PC-3 (cell line): ENCODE results near the gene SORL1-AS1.

ENCODE experiments used
- ATAC-seq: fragments of 200-7000 bp; cut with Tn5 transposase; 2 replicates; pipeline ENCODE4 v1.9.1; 2020; ENCODE audit warnings: mild to moderate bottlenecking, moderate library complexity
- BruUV-seq: library from RNA; stranded (reverse); fragments of 400-500 nt; replicated peaks from 2 replicates; lab custom pipeline; 2021; lab: Mats Ljungman, UMichigan
- CTCF ChIA-PET: fragments of 300-600 bp; sonication (Branson Sonifier 250); formaldehyde crosslinking; loops from one replicate; lab custom pipeline; 2022; ENCODE audit warnings: antibody characterized with exemption; lab: Charles Lee
- POLR2A ChIA-PET: fragments of 300-600 bp; sonication (Branson Sonifier 250); formaldehyde crosslinking; loops from one replicate; lab custom pipeline; 2022; ENCODE audit warnings: antibody characterized with exemption; ENCODE audit not compliant: unreplicated experiment; lab: Charles Lee
- DNase-seq: peaks from one replicate; pipeline ENCODE4 v3.0.0-alpha.2; 2015
- H2AFZ ChIP-seq: fragments of 300-600 bp; sonication (generic); 2 replicates; pipeline ENCODE4 v1.6.0; 2016; ENCODE audit warnings: antibody characterized with exemption, low read length
- H3F3A ChIP-seq: fragments of 300-600 bp; sonication (generic); one replicate; pipeline ENCODE4 v1.6.0; 2017; ENCODE audit warnings: antibody characterized with exemption, low read length, control low read depth, mild to moderate bottlenecking; ENCODE audit not compliant: unreplicated experiment
- H3K27ac ChIP-seq: fragments of 300-600 bp; sonication (generic); 2 replicates; pipeline ENCODE4 v1.5.1; 2016; ENCODE audit warnings: mild to moderate bottlenecking, low read length
- H3K27me3 ChIP-seq: fragments of 300-600 bp; sonication (generic); 2 replicates; pipeline ENCODE4 v1.6.1; 2016; ENCODE audit warnings: low read length, mixed read lengths
- H3K36me3 ChIP-seq: fragments of 300-600 bp; sonication (generic); 2 replicates; pipeline ENCODE4 v1.6.1; 2016; ENCODE audit warnings: low read depth, mixed run types, low read length, mixed read lengths
- H3K4me1 ChIP-seq: fragments of 300-600 bp; sonication (generic); 2 replicates; pipeline ENCODE4 v1.5.1; 2016; ENCODE audit warnings: low read length; ENCODE audit not compliant: insufficient read depth
- H3K4me2 ChIP-seq: fragments of 300-600 bp; sonication (generic); 2 replicates; pipeline ENCODE4 v1.6.0; 2016; ENCODE audit warnings: low read length
- H3K4me3 ChIP-seq: fragments of 300-600 bp; sonication (generic); 2 replicates; pipeline ENCODE4 v1.5.1; 2016; ENCODE audit warnings: mild to moderate bottlenecking, low read length, mixed read lengths
- H3K79me2 ChIP-seq: fragments of 300-600 bp; sonication (generic); 2 replicates; pipeline ENCODE4 v1.6.1; 2017; ENCODE audit warnings: low read length, mixed read lengths
- H3K9ac ChIP-seq: fragments of 300-600 bp; sonication (generic); 2 replicates; pipeline ENCODE4 v1.6.0; 2016; ENCODE audit warnings: mild to moderate bottlenecking, low read length
- H3K9me2 ChIP-seq: fragments of 300-600 bp; sonication (generic); replicated peaks from 2 replicates; pipeline ENCODE4 v1.6.1; 2016; ENCODE audit warnings: mixed run types, low read length, mixed read lengths
- H3K9me3 ChIP-seq: fragments of 300-600 bp; sonication (generic); 2 replicates; pipeline ENCODE4 v1.6.1; 2016; ENCODE audit warnings: low read length, mixed read lengths
- H4K20me1 ChIP-seq: fragments of 300-600 bp; sonication (generic); 2 replicates; pipeline ENCODE4 v1.6.1; 2016; ENCODE audit warnings: low read length, mixed read lengths
- EZH2 ChIP-seq: fragments of 300-600 bp; sonication (generic); IDR thresholded peaks from one replicate; pipeline ENCODE4 v1.6.1; 2017; ENCODE audit warnings: antibody characterized with exemption, mild to moderate bottlenecking, low read length; ENCODE audit not compliant: unreplicated experiment
- EZH2phosphoT487 ChIP-seq: fragments of 300-600 bp; sonication (generic); IDR thresholded peaks from 2 replicates; pipeline ENCODE4 v1.6.1; 2018; ENCODE audit warnings: mild to moderate bottlenecking, antibody characterized with exemption, low read length, borderline replicate concordance
- intact Hi-C: fragments of 100-400 bp; cut with micrococcal nuclease; formaldehyde crosslinking; loops from 2 replicates; pipeline ENCODE4 v1.9.0; 2023
- TF ChIP-seq, protein P1 (sequence below): fragments of 300-600 bp; sonication (generic); conservative IDR thresholded peaks from 2 replicates; pipeline ENCODE4 v1.5.1; 2017; ENCODE audit warnings: antibody characterized with exemption, low read depth, mild to moderate bottlenecking, low read length

Gene SORL1-AS1

DNA sequence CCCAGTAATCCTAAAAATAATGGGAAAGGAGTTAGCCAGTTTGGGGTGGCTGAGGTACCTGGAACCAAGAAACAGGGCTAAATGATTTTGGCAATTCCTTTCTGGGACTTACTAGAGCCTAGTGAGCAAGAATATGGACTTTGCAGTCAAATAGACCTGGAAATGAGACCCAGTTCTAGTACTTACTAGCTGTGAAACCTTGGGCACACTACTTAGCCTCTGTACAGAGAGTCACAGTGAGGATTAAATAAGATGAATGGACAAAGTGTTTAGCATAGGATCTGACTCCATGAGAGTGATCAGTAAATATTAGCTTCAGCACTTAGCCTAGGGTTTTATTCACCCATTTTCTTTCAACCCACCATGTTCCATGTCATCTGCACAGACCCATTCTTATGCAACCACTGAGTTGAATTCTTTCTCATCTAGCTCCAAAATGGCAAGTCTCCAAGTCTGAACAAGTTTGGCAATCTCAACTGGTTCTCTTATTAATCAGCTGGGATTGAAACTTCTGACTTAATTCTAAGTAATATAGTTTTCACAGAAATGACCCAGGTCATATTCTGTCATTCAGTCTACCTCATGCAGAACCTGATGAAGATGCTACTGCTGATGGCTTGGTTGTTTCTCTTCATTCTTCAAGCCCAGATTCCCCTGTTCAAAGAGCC, 15.6 kb downstream of the SORL1-AS1 start:
- Histone ChIP-seq H3K27me3 (no peaks in the 10 kb centered on the region), H3K9me2 (no peaks in the 10 kb centered on the region)
- peak; percentile 58 for DNase-seq

DNA sequence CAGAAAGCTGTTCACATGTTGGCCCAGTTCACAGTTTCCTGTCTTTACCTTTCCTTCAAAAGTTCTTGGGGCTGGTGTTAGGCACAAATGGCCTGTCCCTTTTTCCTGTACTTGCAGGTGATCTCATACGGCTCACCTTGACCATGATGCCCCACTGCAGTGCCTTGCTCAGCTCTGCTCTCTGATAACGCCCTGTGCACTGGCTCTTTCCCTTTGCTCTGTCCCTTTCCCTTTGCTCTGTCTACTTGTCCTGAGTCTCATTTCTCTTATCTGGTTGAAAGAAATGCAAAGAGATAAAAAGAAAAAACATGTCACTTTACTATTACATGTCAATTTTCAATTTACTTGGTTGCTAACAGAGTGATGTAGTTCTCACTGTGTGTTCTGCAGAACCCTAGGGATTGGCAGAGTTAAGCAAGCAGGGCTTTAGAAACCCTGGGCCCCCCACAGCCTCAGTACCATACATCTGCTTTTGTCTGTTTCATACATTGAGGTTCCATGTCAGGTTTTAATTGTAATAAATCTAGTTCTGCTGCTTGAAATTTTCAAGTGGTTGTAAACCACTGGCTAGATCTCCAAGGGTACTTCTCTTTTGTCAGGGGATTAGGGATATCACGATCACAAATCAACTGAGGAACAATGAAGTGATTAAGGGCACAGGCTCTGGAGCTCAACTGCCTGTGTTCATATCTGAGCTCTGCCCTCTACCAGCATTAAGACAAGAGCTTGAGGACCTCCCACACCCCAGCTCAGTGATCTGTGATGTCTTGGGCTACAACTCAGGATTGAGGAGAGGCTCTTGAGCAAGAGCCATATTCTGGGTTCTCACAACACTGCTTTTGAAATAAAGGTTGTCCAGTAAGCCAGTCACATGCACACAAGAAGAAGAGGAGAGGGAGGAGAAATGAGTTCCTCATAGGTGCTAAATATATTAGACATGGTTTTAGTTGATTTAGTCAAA, 16.9 kb downstream of the SORL1-AS1 start:
- Histone ChIP-seq H3F3A (no peaks in the 10 kb centered on the region), H3K36me3 (no peaks in the 10 kb centered on the region), H2AFZ (no peak overlapping the region), H4K20me1 (no peaks in the 10 kb centered on the region), H3K9ac (no peak overlapping the region), H3K9me3 (no peaks in the 10 kb centered on the region), H3K27me3 (no peaks in the 10 kb centered on the region), H3K27ac (no peak overlapping the region), H3K4me3 (no peak overlapping the region), H3K4me2 (no peak overlapping the region), H3K79me2 (no peaks in the 10 kb centered on the region), H3K9me2 (no peaks in the 10 kb centered on the region), H3K4me1 (no peaks in the 10 kb centered on the region)
- no TSS peak for BruUV-seq
- TF ChIP-seq EZH2phosphoT487 (no peak), EZH2 (no peak)
- TF ChIP-seq, protein P1, sequence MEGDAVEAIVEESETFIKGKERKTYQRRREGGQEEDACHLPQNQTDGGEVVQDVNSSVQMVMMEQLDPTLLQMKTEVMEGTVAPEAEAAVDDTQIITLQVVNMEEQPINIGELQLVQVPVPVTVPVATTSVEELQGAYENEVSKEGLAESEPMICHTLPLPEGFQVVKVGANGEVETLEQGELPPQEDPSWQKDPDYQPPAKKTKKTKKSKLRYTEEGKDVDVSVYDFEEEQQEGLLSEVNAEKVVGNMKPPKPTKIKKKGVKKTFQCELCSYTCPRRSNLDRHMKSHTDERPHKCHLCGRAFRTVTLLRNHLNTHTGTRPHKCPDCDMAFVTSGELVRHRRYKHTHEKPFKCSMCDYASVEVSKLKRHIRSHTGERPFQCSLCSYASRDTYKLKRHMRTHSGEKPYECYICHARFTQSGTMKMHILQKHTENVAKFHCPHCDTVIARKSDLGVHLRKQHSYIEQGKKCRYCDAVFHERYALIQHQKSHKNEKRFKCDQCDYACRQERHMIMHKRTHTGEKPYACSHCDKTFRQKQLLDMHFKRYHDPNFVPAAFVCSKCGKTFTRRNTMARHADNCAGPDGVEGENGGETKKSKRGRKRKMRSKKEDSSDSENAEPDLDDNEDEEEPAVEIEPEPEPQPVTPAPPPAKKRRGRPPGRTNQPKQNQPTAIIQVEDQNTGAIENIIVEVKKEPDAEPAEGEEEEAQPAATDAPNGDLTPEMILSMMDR = no peak
- CTCF ChIA-PET = no interaction called here
- intact Hi-C loops = no loop called here
- POLR2A ChIA-PET = no interaction called here
- DNase-seq = no peak
- no peak for ATAC-seq

More for the DNA sequence above, 15.6 kb downstream of the SORL1-AS1 start:
- no peaks in the 10 kb centered on the region for H3K36me3 ChIP-seq
- H3K4me2 ChIP-seq = no peak overlapping the region
- ChIA-PET POLR2A (no interaction called here), CTCF (no interaction called here)
- no peak overlapping the region for H3K4me3 ChIP-seq
- TF ChIP-seq, protein P1 = no peak
- TF ChIP-seq EZH2phosphoT487 = no peak
- TF ChIP-seq EZH2 = no peak
- no peak overlapping the region for H2AFZ ChIP-seq
- no peak overlapping the region for H3K9ac ChIP-seq
- no peaks in the 10 kb centered on the region for H3F3A ChIP-seq
- H3K4me1 ChIP-seq = no peaks in the 10 kb centered on the region
- no TSS peak for BruUV-seq
- no peak overlapping the region for H3K27ac ChIP-seq
- no peak for ATAC-seq
- intact Hi-C loops = no loop called here
- H4K20me1 ChIP-seq = no peaks in the 10 kb centered on the region
- H3K79me2 ChIP-seq = no peaks in the 10 kb centered on the region
- H3K9me3 ChIP-seq = no peaks in the 10 kb centered on the region

DNA sequence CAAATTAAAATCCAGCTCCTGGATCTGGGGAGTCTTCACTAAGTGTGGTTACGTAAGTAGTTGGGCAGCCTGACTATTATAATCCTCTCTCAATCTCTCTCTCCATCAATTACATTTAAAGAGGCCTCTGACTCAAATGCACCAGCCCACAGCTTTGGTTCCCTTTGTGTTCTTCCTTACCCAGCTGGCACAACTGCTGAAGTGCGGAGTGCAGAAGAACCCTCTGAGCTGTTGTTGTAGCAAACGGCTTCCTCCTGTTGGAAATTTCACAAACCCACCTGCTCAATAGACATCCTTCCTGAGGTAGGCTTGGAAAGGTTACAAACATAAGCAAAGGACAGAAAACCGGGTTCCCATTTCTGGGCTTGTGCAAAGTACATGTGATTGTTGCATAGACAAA, 17.6 kb downstream of the SORL1-AS1 start:
- Histone ChIP-seq H3K4me2 (no peak overlapping the region), H3K4me1 (no peaks in the 10 kb centered on the region), H3K36me3 (no peaks in the 10 kb centered on the region), H3K9me3 (no peaks in the 10 kb centered on the region), H3K4me3 (no peak overlapping the region), H3K27me3 (no peaks in the 10 kb centered on the region), H4K20me1 (no peaks in the 10 kb centered on the region), H2AFZ (no peak overlapping the region), H3K9ac (no peak overlapping the region), H3F3A (no peaks in the 10 kb centered on the region), H3K27ac (no peak overlapping the region), H3K79me2 (no peaks in the 10 kb centered on the region), H3K9me2 (no peaks in the 10 kb centered on the region)
- ATAC-seq (no peak), DNase-seq (no peak)
- TF ChIP-seq EZH2phosphoT487 (no peak), EZH2 (no peak)
- TF ChIP-seq, protein P1 = no peak
- CTCF ChIA-PET = no interaction called here
- intact Hi-C loops = no loop called here
- BruUV-seq = no TSS peak
- POLR2A ChIA-PET = no interaction called here
